ENCODE measurements around the gene EPC2.

GRCh38 chr2:148675708-148676107 is 31.2 kb downstream of the EPC2 start:
- no peak for TF ChIP-seq SIN3A (IDR thresholded peaks at IDR 0.05; ENCODE audit: borderline replicate concordance, insufficient read depth, low read length)
- TF ChIP-seq, protein P1, sequence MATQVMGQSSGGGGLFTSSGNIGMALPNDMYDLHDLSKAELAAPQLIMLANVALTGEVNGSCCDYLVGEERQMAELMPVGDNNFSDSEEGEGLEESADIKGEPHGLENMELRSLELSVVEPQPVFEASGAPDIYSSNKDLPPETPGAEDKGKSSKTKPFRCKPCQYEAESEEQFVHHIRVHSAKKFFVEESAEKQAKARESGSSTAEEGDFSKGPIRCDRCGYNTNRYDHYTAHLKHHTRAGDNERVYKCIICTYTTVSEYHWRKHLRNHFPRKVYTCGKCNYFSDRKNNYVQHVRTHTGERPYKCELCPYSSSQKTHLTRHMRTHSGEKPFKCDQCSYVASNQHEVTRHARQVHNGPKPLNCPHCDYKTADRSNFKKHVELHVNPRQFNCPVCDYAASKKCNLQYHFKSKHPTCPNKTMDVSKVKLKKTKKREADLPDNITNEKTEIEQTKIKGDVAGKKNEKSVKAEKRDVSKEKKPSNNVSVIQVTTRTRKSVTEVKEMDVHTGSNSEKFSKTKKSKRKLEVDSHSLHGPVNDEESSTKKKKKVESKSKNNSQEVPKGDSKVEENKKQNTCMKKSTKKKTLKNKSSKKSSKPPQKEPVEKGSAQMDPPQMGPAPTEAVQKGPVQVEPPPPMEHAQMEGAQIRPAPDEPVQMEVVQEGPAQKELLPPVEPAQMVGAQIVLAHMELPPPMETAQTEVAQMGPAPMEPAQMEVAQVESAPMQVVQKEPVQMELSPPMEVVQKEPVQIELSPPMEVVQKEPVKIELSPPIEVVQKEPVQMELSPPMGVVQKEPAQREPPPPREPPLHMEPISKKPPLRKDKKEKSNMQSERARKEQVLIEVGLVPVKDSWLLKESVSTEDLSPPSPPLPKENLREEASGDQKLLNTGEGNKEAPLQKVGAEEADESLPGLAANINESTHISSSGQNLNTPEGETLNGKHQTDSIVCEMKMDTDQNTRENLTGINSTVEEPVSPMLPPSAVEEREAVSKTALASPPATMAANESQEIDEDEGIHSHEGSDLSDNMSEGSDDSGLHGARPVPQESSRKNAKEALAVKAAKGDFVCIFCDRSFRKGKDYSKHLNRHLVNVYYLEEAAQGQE (IDR thresholded peaks at IDR 0.05; ENCODE audit: insufficient read depth in 1 of 2, low read depth in 2 of 2, low read length in 2 of 2), result no peak
- no peak for TF ChIP-seq POLR2AphosphoS5 (IDR thresholded peaks at IDR 0.05; ENCODE audit: low read depth, low read length)
- TF ChIP-seq TAF1 (IDR thresholded peaks at IDR 0.05; ENCODE audit: borderline replicate concordance, insufficient read depth, low read length), result no peak
- TF ChIP-seq FOXP2 (optimal IDR thresholded peaks at IDR 0.05; ENCODE audit: borderline replicate concordance, extremely low read depth, extremely low read length, insufficient read depth), result no peak

All from PFSK-1 (cell line).